HG02840 (cell line): ENCODE results near the gene LLGL1.

Source experiments
- ATAC-seq: cut with Tn5 transposase; IDR thresholded peaks from one replicate; pipeline ENCODE4 v1.9.1; 2021; ENCODE audit warnings: mild to moderate bottlenecking, moderate library complexity, moderate number of reproducible peaks; ENCODE audit not compliant: unreplicated experiment, low FRiP score

The LLGL1 gene

GRCh38 chr17:18263885-18264682 lies 38.6 kb downstream of the LLGL1 start:
- ATAC-seq: no peak

GRCh38 chr17:18267366-18267765 lies 41.9 kb downstream of the LLGL1 start:
- ATAC-seq: no peak

- ATAC-seq: no peak
These were observed 42.7 kb downstream of the LLGL1 start for GRCh38 chr17:18267927-18268711.

- no peak for ATAC-seq
These were observed 44.9 kb downstream of the LLGL1 start for GRCh38 chr17:18270046-18270931.

GRCh38 chr17:18277076-18277475 lies 51.6 kb downstream of the LLGL1 start:
- ATAC-seq: no peak

GRCh38 chr17:18278867-18279266 lies 53.4 kb downstream of the LLGL1 start:
- ATAC-seq: no peak

- no peak for ATAC-seq
These were observed 54.8 kb downstream of the LLGL1 start for GRCh38 chr17:18280249-18280648.

GRCh38 chr17:18280766-18281371 lies 55.4 kb downstream of the LLGL1 start:
- no peak for ATAC-seq

- no peak for ATAC-seq
These were observed 56.4 kb downstream of the LLGL1 start for GRCh38 chr17:18281788-18282187.

- no peak for ATAC-seq
These were observed 59.9 kb downstream of the LLGL1 start for GRCh38 chr17:18285296-18285695.

- ATAC-seq: no peak
These were observed 66.5 kb downstream of the LLGL1 start for GRCh38 chr17:18291718-18292540.
